Stomach (tissue), 9 donors: Measurements from ENCODE around the gene RPL35. TPM values are rescaled to one million over a fixed set of nuclear protein-coding genes. Genes with fewer than 3 reads are reported as not detected.
A peak's percentile ranks its signal among the peaks of the same experiment; 100 is the strongest.

Source experiments
- DNase-seq, 2 donors: peaks; one replicate each; pipeline versions ENCODE4 v3.0.0 to v3.0.0-alpha.2; 2013 to 2019
- H3K27ac ChIP-seq, 5 donors: fragments of 200-600 bp in 4 of 5; sonication (generic) in 4 of 5; one replicate each; pipeline ENCODE4 v1.5.1; 2013 to 2019; ENCODE audit warnings: mild to moderate bottlenecking in 1 of 5, moderate library complexity in 1 of 5
- H3K27me3 ChIP-seq, 3 donors: fragments of 200-600 bp; sonication (generic); one replicate each; pipeline ENCODE4 v1.5.1; 2017 to 2019; ENCODE audit warnings: mixed run types in 1 of 3
- H3K36me3 ChIP-seq, 4 donors: fragments of 200-600 bp; sonication (generic); 1 replicate in 3 of 4; 2 replicates in 1 of 4; pipeline ENCODE4 v1.5.1; 2016 to 2019
- H3K4me1 ChIP-seq, 4 donors: fragments of 200-600 bp; sonication (generic); one replicate each; pipeline ENCODE4 v1.5.1; 2016 to 2019
- H3K4me3 ChIP-seq, 4 donors: fragments of 200-600 bp; sonication (generic) in 3 of 4; one replicate each; pipeline ENCODE4 v1.5.1; 2016 to 2019; ENCODE audit warnings: mild to moderate bottlenecking in 1 of 4
- H3K9me3 ChIP-seq, 4 donors: fragments of 200-600 bp; sonication (generic); one replicate each; pipeline ENCODE4 v1.5.1; 2016 to 2019
- CTCF ChIP-seq, 7 experiments: fragments of 450-650 bp in 4 of 7; fragments of 200-600 bp in 3 of 7; sonication (generic) in 3 of 7; IDR thresholded peaks; one replicate each; pipeline ENCODE4 v1.5.1; 2016 to 2019; ENCODE audit warnings: antibody characterized with exemption in 7 of 7, control low read depth in 2 of 7, mild to moderate bottlenecking in 1 of 7
- EP300 ChIP-seq: sonication (generic); formaldehyde crosslinking; IDR thresholded peaks from one replicate; pipeline ENCODE4 v1.6.1; 2017; ENCODE audit warnings: antibody characterized with exemption
- POLR2A ChIP-seq, 4 donors: fragments of 450-650 bp; IDR thresholded peaks; one replicate each; pipeline ENCODE4 v1.6.1; 2016; ENCODE audit warnings: antibody characterized with exemption in 4 of 4, control low read depth in 2 of 4, mild to moderate bottlenecking in 1 of 4, moderate library complexity in 1 of 4
- POLR2AphosphoS5 ChIP-seq, 3 donors: sonication (generic); formaldehyde crosslinking; IDR thresholded peaks; one replicate each; pipeline ENCODE4 v1.6.1; 2016; ENCODE audit warnings: antibody characterized with exemption in 3 of 3
- WGBS, 5 donors: extraction: QIAGEN DNeasy Blood & Tissue Kit in 3 of 5; methylation state at CpG; one replicate each; pipeline versions ENCODE4 v1.1.5 to v1.1.7; 2013 to 2018; 5-methylcytosine and 5-hydroxymethylcytosine counted together
- intact Hi-C: fragments of 100-400 bp; cut with DNase I; formaldehyde crosslinking; loops from one replicate; pipeline ENCODE4 v1.15.1; 2023; ENCODE audit warnings: low total_unique reads
- polyA plus RNA-seq, 3 donors: library from polyadenylated mRNA; stranded (reverse); fragments of 200-250 nt; gene quantifications; one replicate each; pipeline ENCODE4 v1.2.3, GENCODE V29; 2013
- total RNA-seq, 5 donors: library from RNA; depleted of rRNA; stranded (reverse); fragments of >200 nt; gene quantifications; one replicate each; pipeline versions ENCODE4 v1.1.0 to v1.2.3, GENCODE V29; 2014 to 2016
- donor health status: healthy with polysubstance abuse.
- donor health status: Bipolar disorder and iron deficiency.
- donor health status: healthy.

The RPL35 gene
- total and polyA plus RNA-seq, 8 donors, result 941 to 6,131 (median 1,860) TPM

GRCh38 chr9:124877021-124877782, 15.4 kb upstream of the RPL35 start:
- intact Hi-C loops, result no loop called here
- WGBS, 5 donors, result 78 to 86% (median 79%) methylated on average over 14 of the region's 14 CpGs
- Histone ChIP-seq H3K4me1 (peaks cover 16 to 23% (median 20%) of the 10 kb centered on the region in 4 donors), H3K27ac (no peak overlapping the region), H3K27me3 (no peaks in the 10 kb centered on the region), H3K36me3 (peaks cover 64 to 96% (median 92%) of the 10 kb centered on the region in 4 donors), H3K4me3 (no peak overlapping the region), H3K9me3 (no peaks in the 10 kb centered on the region)
- TF ChIP-seq CTCF (IDR thresholded peaks at IDR 0.05) (no peak), POLR2AphosphoS5 (IDR thresholded peaks at IDR 0.05) (no peak), EP300 (no peak), POLR2A (IDR thresholded peaks at IDR 0.05) (no peak)
- no peak for DNase-seq

- Histone ChIP-seq H3K36me3 (peaks cover 51 to 79% (median 75%) of the 10 kb centered on the region in 4 donors), H3K4me1 (peaks cover 33 to 40% (median 37%) of the 10 kb centered on the region in 4 donors), H3K9me3 (no peaks in the 10 kb centered on the region), H3K27me3 (no peaks in the 10 kb centered on the region), H3K27ac (no peak overlapping the region), H3K4me3 (no peak overlapping the region)
- DNase-seq, result no peak
- TF ChIP-seq CTCF (IDR thresholded peaks at IDR 0.05) (no peak), POLR2AphosphoS5 (IDR thresholded peaks at IDR 0.05) (no peak), POLR2A (IDR thresholded peaks at IDR 0.05) (no peak), EP300 (no peak)
- intact Hi-C loops, result no loop called here
- WGBS, 5 donors, result 89 to 95% (median 93%) methylated on average over 6 of the region's 6 CpGs
Observed at GRCh38 chr9:124875501-124875900, 13.7 kb upstream of the RPL35 start.

- DNase-seq, result no peak
- WGBS, 5 donors, result 80 to 89% (median 85%) methylated on average over 13 to 14 of the region's 14 CpGs
- intact Hi-C loops, result no loop called here
Observed at GRCh38 chr9:124873664-124874063, 11.9 kb upstream of the RPL35 start.

GRCh38 chr9:124871156-124871561, 9.4 kb upstream of the RPL35 start:
- H3K4me1 ChIP-seq, result peaks cover 52 to 64% (median 57%) of the 10 kb centered on the region in 4 donors
- WGBS, 5 donors, result 70 to 80% (median 77%) methylated on average over 11 of the region's 11 CpGs

More at GRCh38 chr9:124873664-124874063, 11.9 kb upstream of the RPL35 start:
- Histone ChIP-seq H3K4me1 (peaks cover 45 to 50% (median 47%) of the 10 kb centered on the region in 4 donors), H3K27me3 (no peaks in the 10 kb centered on the region), H3K9me3 (no peaks in the 10 kb centered on the region), H3K36me3 (peaks cover 44 to 61% (median 57%) of the 10 kb centered on the region in 4 donors), H3K4me3 (peak overlapping the region in 1 of 4 donors; percentile 98), H3K27ac (peak overlapping the region in 2 of 5 donors; percentile 3 to 97)
- TF ChIP-seq EP300, result no peak
- no peak for TF ChIP-seq POLR2AphosphoS5 (IDR thresholded peaks at IDR 0.05)
- no peak for TF ChIP-seq POLR2A (IDR thresholded peaks at IDR 0.05)
- no peak for TF ChIP-seq CTCF (IDR thresholded peaks at IDR 0.05)

More at GRCh38 chr9:124871156-124871561, 9.4 kb upstream of the RPL35 start:
- TF ChIP-seq POLR2A (IDR thresholded peaks at IDR 0.05) (no peak), EP300 (no peak), POLR2AphosphoS5 (IDR thresholded peaks at IDR 0.05) (no peak), CTCF (IDR thresholded peaks at IDR 0.05) (no peak)
- DNase-seq, result no peak
- Histone ChIP-seq H3K36me3 (peaks cover 26 to 36% (median 32%) of the 10 kb centered on the region in 4 donors), H3K27me3 (no peaks in the 10 kb centered on the region), H3K9me3 (no peaks in the 10 kb centered on the region), H3K27ac (peak overlapping the region in 4 of 5 donors; percentile 92 to 99 (median 96)), H3K4me3 (peak overlapping the region in 3 of 4 donors; percentile 84 to 98 (median 98))
- intact Hi-C loops, result no loop called here
